OCI-LY1 (cell line): ENCODE results near the gene KIF15.

ENCODE experiments used
- H2AFZ ChIP-seq: fragments of 200-600 bp; sonication (generic), shearing (Covaris generic); 2 replicates; pipeline ENCODE4 v1.6.0; 2014; ENCODE audit warnings: antibody characterized with exemption, mild to moderate bottlenecking, low read length
- H3F3A ChIP-seq: fragments of 200-600 bp; sonication (generic), shearing (Covaris generic); 2 replicates; pipeline ENCODE4 v1.6.0; 2014; ENCODE audit warnings: mild to moderate bottlenecking, antibody characterized with exemption, low read length, moderate library complexity; ENCODE audit not compliant: insufficient read depth
- H3K27ac ChIP-seq: fragments of 200-600 bp; sonication (generic); 2 replicates; pipeline ENCODE4 v1.5.1; 2014; ENCODE audit warnings: low read length, mixed run types, mild to moderate bottlenecking, low read depth; ENCODE audit not compliant: poor library complexity, severe bottlenecking
- H3K27me3 ChIP-seq: fragments of 200-600 bp; sonication (generic); 2 replicates; pipeline ENCODE4 v1.6.0; 2014; ENCODE audit warnings: antibody characterized with exemption, mild to moderate bottlenecking, low read length, moderate library complexity; ENCODE audit not compliant: insufficient read depth
- H3K36me3 ChIP-seq: fragments of 200-600 bp; sonication (generic); 2 replicates; pipeline ENCODE4 v1.6.1; 2014; ENCODE audit warnings: mild to moderate bottlenecking, antibody characterized with exemption, low read length, moderate library complexity, mixed read lengths; ENCODE audit not compliant: insufficient read depth
- H3K4me1 ChIP-seq: fragments of 200-600 bp; sonication (generic); 2 replicates; pipeline ENCODE4 v1.5.1; 2014; ENCODE audit warnings: mild to moderate bottlenecking, low read length, moderate library complexity; ENCODE audit not compliant: insufficient read depth, severe bottlenecking
- H3K4me2 ChIP-seq: fragments of 200-600 bp; sonication (generic), shearing (Covaris generic); 2 replicates; pipeline ENCODE4 v1.6.1; 2014; ENCODE audit warnings: low read length
- H3K4me3 ChIP-seq: fragments of 200-600 bp; sonication (generic); 2 replicates; pipeline ENCODE4 v1.5.1; 2014; ENCODE audit warnings: low read length, low read depth, mild to moderate bottlenecking, mixed read lengths; ENCODE audit not compliant: poor library complexity, severe bottlenecking
- H3K79me2 ChIP-seq: fragments of 200-600 bp; shearing (Covaris generic); 2 replicates; pipeline ENCODE4 v1.6.1; 2016; ENCODE audit warnings: mixed run types, low read length, mixed read lengths; ENCODE audit not compliant: insufficient read depth
- H3K9ac ChIP-seq: fragments of 200-600 bp; sonication (generic), shearing (Covaris generic); 2 replicates; pipeline ENCODE4 v1.6.1; 2014; ENCODE audit warnings: mild to moderate bottlenecking, low read length, mixed read lengths
- H3K9me2 ChIP-seq: fragments of 200-600 bp; sonication (generic), shearing (Covaris generic); 2 replicates; pipeline ENCODE4 v1.6.1; 2014; ENCODE audit warnings: low read depth, mild to moderate bottlenecking, low read length, mixed read lengths
- H3K9me3 ChIP-seq: fragments of 200-600 bp; shearing (Covaris generic); 2 replicates; pipeline ENCODE4 v1.6.1; 2014; ENCODE audit warnings: low read length, mixed read lengths
- H4K20me1 ChIP-seq: fragments of 200-600 bp; sonication (generic), shearing (Covaris generic); 2 replicates; pipeline ENCODE4 v1.6.0; 2016; ENCODE audit warnings: mild to moderate bottlenecking, low read length; ENCODE audit not compliant: insufficient read depth
- CTCF ChIP-seq: fragments of 200-600 bp; sonication (generic), shearing (Covaris generic); IDR thresholded peaks from 2 replicates; pipeline ENCODE4 v1.5.1; 2017; ENCODE audit warnings: mild to moderate bottlenecking, antibody characterized with exemption, low read length, moderate library complexity, mixed read lengths
- EZH2 ChIP-seq: fragments of 200-600 bp; sonication (generic), shearing (Covaris generic); IDR thresholded peaks from 2 replicates; pipeline ENCODE4 v1.8.0; 2017; ENCODE audit warnings: borderline replicate concordance, mixed run types, mild to moderate bottlenecking, antibody characterized with exemption, low read length, moderate library complexity, mixed read lengths

KIF15 gene

DNA sequence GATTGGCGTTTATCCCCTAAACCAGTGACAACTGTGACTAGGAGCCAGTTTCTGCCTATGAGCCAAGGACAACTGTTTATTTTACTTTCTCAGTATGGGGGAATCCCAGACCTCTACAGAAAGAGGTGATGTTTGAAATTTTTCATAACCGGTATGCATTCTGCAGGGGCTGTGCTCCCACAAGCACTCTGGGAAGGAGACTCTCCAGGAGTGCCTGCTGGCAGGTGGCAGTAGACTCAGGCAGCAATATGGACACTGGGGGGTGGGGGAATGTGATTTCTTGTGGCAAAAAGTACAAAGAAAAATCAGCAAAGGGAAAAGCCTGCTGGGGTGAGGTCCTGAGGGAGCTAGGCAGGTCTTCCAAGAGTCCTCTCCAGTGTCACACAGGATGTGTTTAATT lies 118.7 kb downstream of the KIF15 start:
- H3K4me1 ChIP-seq = no peaks in the 10 kb centered on the region
- no peaks in the 10 kb centered on the region for H4K20me1 ChIP-seq
- H2AFZ ChIP-seq = no peak overlapping the region
- H3F3A ChIP-seq = no peaks in the 10 kb centered on the region
- TF ChIP-seq EZH2 (no peak), CTCF (no peak)
- no peak overlapping the region for H3K9ac ChIP-seq
- no peaks in the 10 kb centered on the region for H3K36me3 ChIP-seq
- no peaks in the 10 kb centered on the region for H3K27me3 ChIP-seq
- no peak overlapping the region for H3K27ac ChIP-seq
- no peaks in the 10 kb centered on the region for H3K9me2 ChIP-seq
- H3K9me3 ChIP-seq = no peaks in the 10 kb centered on the region
- no peak overlapping the region for H3K4me2 ChIP-seq
- no peaks in the 10 kb centered on the region for H3K79me2 ChIP-seq
- H3K4me3 ChIP-seq = no peak overlapping the region

- Histone ChIP-seq H3K4me2 (no peak overlapping the region), H3K36me3 (no peaks in the 10 kb centered on the region), H3F3A (no peaks in the 10 kb centered on the region), H3K79me2 (no peaks in the 10 kb centered on the region), H3K9me3 (no peaks in the 10 kb centered on the region), H3K9me2 (no peaks in the 10 kb centered on the region), H4K20me1 (no peaks in the 10 kb centered on the region), H3K9ac (no peak overlapping the region), H3K27me3 (0 out of 2 replicates have a peak, but pooled peaks cover 4% of the 10 kb centered on the region), H3K27ac (no peak overlapping the region), H3K4me1 (no peaks in the 10 kb centered on the region), H3K4me3 (no peak overlapping the region), H2AFZ (no peak overlapping the region)
- TF ChIP-seq EZH2 (no peak), CTCF (peak; percentile 9; the same call in 1 of the 2 replicates)
These were observed 121.8 kb downstream of the KIF15 start for GRCh38 chr3:44883213-44883955.

- Histone ChIP-seq H3K36me3 (no peaks in the 10 kb centered on the region), H3K9me3 (no peaks in the 10 kb centered on the region), H3K4me2 (no peak overlapping the region), H3K79me2 (no peaks in the 10 kb centered on the region), H3K9ac (no peak overlapping the region), H3K27me3 (0 out of 2 replicates have a peak, but pooled peaks cover 4% of the 10 kb centered on the region), H3K4me1 (no peaks in the 10 kb centered on the region), H3K27ac (no peak overlapping the region), H3K9me2 (no peaks in the 10 kb centered on the region), H3F3A (no peaks in the 10 kb centered on the region), H4K20me1 (no peaks in the 10 kb centered on the region), H3K4me3 (no peak overlapping the region), H2AFZ (no peak overlapping the region)
- no peak for TF ChIP-seq EZH2
- no peak for TF ChIP-seq CTCF
These were observed 122.4 kb downstream of the KIF15 start for GRCh38 chr3:44883999-44884431.
